Stimulated activated CD4-positive, alpha-beta T cell treated with anti-CD3 and anti-CD28 coated beads, Interleukin-4, amount 100 ng/mL, for 1 hour (primary cell): ENCODE results near the gene ANKRD62.
"Not testable (repeated sequence)": the region's sequence is repeated elsewhere in the genome, so short reads cannot be mapped to it uniquely, and the experiment has no call there.

Experiments
- DNase-seq: peaks from one replicate; pipeline ENCODE4 v3.0.0-alpha.2; 2020

Gene ANKRD62

DNA sequence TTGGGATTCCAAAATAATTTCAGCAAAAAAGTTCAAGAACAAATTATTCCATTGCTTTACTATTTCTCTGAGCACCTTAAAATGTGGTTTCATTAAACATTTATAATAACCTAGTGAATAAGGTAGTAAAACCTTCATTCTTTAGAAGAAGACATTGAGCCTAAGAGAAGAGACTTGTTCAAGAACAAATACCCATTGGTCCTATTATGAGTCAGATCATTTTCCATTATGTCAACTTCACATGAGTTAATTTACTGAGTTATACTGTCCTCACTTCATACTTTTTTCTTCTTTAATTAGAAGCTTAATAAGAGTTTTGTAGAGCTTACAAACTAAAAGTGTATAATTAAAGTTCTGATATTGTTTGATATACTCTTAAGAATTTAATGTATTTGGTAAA is 5.5 kb downstream of the ANKRD62 start:
- DNase-seq, result no peak

DNA sequence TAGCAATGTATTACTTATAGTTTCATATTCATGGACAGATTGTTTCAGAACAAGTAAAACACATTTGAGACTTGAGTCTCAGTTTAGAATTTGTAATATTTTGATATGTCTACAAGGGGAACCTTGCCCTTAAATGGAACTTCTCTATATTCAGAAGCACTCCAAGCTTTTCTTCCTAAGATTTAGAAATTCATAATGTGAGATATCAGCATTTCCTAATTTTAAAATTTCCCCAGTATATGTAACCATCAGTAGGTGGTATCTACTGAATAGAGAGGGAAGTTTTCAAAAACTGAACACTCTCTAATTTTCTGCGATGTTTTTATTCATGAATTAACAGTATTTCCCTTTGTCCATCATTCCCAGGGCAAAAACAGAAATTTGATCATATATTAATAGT is 7.6 kb downstream of the ANKRD62 start:
- no peak for DNase-seq

DNA sequence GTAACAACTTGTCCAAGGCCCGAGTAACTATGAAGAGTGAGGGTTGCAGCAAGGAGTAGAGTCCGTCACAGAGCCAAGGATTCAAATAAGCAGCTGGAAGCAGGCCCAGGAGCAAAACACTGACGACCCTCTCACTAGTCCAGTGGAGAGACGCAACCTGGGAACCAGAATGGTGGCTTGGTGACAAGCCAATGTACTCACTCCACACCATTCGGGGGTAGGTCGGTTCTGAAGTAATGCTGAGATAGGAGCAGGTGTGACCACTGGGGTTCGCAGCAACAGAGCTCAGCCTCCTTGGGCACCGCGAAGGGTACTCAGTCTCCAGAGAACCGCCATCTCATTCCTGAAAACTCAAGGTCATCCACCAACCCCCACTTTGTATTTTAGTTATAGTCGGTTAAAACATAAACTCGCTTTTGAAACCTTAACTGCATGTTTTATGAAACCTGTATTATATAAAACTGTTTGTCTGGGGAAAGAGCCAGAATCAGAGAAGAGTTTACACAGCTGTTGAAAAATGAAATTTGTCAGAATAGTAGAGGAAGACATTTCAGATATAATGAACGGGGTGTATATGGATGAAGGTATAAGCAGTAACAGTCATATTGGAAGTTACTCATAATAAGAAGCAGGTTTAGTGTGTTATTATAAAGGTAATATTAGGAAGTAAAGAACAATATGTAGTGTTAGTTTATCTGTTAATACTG is 8.6 kb downstream of the ANKRD62 start:
- DNase-seq, result no peak

DNA sequence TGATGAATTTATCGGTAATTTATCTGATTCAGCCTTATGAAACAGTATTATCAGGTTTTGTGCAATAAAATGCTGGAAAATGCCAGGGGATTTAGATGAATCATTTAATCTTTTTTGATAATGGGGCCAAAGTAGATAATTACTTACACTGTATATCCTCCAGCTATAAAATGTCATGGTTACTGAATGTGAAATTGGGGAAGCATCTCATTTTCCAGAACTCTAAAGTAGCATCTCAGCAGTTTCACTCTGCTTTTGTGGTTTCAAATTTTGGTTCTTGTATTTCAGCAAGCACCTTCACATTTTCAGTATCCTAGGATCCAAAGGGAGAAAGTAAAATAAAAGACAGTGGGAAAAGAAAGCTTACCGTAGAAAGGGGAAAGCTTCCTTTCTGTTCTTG is 12.8 kb downstream of the ANKRD62 start:
- DNase-seq, result no peak

DNA sequence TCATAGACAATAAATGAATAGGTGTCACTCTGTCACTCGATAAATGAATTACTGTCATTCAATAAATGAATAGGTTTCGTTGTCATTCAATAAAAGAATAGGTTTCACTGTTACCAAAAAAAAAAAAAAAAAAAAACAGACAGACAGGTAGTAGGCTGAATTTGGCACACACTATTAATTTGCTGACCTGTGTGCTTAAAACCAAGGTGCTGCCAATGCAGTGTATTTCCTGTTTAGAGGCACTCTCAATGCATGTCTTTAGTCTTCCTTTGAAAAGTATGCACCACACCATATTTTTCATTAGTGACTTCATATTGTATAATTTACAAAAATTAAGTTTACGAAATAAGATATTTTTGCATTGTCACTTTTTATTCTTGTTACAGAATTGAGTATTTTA is 16.2 kb downstream of the ANKRD62 start:
- DNase-seq, result no peak

DNA sequence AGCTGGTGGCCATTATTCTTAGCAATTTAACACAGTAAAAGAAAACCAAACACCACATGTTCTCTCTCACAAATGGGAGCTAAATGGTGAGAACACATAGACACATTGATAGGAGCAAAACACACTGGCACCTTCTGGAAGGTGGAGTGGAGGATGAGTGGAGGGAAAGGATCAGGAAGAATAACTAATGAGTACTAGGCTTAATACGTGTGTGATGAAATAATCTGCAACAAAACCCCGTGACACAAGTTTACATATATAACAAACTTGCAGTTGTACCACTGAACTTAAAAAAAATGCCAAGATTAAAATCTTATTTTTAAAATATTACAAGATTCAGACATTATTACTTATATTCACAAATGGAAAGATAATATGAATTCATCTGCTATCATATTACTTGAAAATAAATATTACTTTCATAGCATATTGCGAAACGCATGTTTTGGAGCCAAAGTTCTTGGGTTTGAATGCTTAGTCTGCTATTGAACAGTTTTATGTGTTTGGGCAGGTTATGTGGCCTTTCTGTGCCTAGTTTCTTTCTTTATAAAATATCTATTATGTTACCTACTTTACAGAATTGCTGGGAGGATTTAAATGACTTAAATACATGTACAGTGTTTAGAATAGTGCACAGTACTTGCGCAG is 20.5 kb downstream of the ANKRD62 start:
- no peak for DNase-seq

DNA sequence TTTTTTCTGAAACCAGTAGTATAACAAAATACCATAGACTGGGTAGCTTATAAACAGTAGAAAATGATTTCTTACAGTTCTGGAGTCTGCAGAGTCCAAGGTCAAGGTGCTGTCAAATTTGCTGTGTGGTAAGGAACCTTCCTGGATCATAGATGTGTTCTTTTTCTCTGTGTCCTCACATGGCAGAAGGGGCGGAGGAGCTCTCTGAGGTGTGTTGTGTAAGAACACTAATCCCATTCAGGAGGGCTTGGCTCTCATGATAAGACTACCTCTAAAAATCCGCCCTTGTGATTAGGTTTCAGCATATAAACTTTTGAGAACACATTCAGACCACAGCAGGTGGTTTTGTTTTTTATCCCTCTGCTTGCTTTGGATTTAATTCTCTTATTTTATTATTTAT is 25.7 kb downstream of the ANKRD62 start:
- DNase-seq, result no peak

DNA sequence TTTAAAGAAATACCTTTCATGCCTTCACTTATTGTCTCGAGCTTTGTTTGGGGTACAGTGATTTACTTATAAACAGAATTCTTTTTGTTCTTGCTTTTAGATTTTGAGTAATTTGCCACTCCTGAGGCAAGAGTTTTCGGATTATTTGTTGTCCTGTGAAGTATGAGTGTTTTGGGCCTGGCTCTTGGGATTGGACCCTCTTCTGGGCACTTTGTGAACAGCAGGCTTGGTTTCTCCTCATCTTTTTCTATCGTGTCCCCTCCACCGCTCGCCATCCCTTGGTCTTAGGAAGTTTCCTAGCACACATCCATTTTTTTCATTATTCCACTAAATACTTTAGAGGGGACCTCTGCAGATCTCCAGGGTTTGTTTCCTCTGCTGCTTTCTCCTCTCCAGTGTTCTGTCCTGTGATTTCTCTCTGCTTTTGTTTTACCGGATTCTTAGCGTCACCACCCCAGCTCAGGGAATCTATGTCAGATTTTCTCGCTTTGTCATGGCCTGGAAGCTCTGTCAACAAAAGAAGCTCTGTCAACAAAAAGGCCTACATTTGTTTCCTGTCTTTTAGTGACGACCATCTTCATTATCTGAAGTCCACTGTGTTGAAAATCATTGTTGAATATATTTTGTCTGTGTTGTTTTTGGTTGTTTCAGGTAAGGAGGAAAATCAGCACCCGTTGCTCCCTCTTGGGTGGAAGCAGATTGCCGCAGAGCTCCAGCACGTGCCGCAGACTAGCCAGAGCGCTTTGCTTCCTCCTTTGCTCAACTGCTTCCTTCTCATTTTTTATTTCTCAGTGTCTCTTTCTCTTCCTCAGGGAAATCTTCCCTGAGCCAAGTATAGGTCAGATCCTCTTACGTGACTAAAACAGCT is 27.8 kb downstream of the ANKRD62 start:
- DNase-seq, result no peak

DNA sequence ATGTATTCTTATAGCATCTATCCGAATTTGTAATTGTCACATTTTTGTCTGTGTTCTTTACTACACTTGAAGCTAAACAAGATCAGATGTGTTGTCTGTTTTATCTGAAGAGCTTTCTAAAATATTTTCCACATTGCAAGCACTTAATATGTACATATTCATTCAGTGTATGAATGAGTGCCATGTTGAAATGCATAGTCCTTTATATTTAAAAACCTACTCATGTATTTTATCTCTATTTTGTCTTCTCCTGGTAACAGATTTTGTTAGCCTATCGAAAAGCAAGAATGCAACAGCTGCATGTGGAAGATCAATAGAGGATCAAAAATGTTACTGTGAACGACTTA is 28.4 kb downstream of the ANKRD62 start:
- DNase-seq, result not testable (repeated sequence)

DNA sequence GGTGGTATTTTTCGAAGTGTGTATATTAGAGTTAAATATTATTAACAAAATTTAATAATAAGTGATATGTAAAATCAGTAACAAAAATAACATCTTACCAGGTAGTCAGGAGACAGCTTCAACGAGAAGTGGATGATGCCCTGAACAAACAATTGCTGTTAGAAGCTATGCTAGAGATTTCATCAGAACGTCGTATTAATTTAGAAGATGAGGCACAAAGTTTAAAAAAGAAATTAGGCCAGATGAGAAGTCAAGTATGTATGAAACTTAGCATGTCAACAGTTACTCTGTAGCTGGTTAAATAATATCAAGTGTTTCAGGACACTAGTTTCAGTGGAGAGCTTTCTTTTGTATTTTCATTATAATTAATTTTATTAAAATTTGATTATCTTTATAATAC is 34.0 kb downstream of the ANKRD62 start:
- DNase-seq, result not testable (repeated sequence)

DNA sequence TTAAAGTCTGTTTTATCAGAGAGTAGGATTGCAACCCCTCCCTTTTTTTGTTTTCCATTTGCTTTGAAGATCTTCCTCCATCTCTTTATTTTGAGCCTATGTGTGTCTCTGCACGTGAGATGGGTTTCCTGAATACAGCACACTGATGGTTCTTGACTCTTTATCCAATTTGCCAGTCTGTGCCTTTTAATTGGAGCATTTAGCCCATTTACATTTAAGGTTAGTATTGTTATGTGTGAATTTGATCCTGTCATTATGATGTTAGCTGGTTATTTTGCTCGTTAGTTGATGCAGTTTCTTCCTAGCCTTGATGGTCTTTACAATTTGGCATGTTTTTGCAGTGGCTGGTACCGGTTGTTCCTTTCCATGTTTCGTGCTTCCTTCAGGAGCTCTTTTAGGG is 45.2 kb downstream of the ANKRD62 start:
- DNase-seq, result not testable (repeated sequence)

DNA sequence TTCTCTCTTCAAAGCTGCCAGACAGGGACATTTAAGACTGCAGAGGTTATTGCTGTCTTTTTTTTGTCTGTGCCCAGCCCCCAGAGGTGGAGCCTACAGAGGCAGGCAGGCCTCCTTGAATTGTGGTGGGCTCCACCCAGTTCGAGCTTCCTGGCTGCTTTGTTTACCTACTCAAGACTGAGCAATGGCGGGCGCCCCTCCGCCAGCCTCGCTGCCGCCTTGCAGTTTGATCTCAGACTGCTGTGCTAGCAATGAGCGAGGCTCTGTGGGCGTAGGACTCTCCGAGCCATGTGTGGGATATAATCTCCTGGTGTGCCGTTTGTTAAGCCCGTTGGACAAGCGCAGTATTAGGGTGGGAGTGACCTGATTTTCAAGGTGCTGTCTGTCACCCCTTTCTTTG is 47.2 kb downstream of the ANKRD62 start:
- DNase-seq, result not testable (repeated sequence)

DNA sequence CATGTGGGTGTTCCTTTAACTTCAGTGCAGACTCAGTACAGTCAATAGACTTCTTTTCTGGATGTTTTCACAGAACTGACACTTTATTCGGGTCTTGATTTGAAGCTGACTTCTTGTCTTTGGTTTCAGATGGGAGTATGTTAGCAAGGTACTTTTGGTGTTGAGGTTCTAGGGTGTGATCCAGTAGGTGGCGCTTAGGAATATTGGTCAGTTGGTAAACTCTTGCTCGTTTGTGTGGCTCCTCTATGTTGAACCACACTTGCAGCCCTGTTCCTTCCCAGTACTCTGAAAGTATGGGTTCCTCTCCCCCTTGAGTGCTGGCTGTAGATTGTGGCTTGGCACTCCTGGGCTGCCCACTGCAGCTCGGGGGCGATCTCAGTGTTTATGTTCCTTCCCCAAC is 48.1 kb downstream of the ANKRD62 start:
- not testable (repeated sequence) for DNase-seq

DNA sequence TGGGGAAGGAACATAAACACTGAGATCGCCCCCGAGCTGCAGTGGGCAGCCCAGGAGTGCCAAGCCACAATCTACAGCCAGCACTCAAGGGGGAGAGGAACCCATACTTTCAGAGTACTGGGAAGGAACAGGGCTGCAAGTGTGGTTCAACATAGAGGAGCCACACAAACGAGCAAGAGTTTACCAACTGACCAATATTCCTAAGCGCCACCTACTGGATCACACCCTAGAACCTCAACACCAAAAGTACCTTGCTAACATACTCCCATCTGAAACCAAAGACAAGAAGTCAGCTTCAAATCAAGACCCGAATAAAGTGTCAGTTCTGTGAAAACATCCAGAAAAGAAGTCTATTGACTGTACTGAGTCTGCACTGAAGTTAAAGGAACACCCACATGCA is 55.8 kb downstream of the ANKRD62 start:
- DNase-seq, result not testable (repeated sequence)

DNA sequence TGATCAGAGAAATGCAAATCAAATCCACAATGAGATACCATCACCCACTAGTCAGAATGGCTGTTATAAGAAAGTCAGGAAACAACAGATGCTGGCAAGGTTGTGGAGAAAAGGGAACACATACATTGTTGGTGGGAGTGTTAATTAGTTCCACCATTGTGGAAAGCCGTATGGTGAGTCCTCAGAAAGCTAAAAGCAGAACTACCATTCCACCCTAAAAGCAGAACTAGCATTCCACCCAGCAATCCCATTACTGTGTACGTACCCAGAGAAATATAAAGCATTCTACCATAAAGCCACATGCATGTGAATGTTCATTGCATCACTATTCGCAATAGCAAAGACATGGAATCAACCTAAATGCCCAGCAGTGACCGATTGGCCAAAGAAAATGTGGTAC is 60.7 kb downstream of the ANKRD62 start:
- no peak for DNase-seq

DNA sequence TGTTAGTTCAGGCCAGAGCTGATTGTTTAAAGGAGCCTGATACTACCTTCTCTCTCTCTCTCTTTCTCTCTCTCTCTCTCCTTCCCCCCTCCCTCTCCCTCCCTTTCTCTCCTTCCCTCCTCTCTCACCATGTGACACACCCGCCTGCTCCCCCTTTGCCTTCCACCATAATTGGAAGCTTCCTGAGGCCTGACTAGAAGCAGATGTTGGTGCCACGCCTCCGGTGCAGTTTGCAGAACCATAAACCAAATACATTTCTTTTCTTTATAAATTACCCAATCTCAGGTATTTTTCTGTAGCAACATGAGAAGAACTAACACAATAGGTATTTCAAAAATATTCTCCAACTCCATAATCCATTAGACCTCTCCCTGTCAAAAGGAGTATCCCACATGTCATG is 62.4 kb downstream of the ANKRD62 start:
- DNase-seq, result no peak

DNA sequence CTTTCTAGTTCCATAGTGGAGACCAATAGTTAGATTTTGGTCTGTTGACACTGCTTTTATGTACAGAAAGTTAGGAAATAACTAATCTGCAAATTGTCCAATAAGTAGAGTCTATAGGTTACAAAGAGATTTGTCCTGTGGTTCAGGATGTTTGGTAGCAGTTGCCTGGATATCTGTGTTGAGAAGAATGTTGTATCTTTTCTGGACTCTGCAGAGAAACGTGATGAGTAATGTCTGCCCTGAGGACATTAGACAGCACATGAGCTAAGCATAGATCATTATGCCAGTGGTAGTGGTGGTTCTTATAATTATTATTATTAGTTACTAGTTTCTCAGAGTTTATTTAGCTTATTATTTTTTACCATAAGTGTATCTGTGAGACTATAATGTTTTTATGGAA is 65.8 kb downstream of the ANKRD62 start:
- no peak for DNase-seq

DNA sequence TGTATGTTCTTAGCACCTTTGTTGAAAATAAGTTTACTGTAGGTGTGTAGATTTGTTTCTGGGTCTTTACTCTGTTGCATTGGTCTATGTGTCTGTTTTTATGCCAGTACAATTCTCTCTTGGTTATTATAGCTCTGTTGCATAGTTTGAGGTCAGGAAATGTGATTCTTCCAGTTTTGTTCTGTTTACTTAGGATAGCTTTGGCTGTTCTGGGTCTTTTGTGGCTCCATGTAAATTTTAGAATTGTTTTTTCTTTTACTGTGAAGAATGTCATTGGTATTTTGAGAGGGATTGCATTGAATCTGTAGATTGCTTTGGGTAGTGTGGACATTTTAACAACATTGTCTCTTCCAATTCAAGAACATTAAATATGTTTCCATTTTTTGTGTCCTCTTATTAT is 69.1 kb downstream of the ANKRD62 start:
- DNase-seq, result no peak

DNA sequence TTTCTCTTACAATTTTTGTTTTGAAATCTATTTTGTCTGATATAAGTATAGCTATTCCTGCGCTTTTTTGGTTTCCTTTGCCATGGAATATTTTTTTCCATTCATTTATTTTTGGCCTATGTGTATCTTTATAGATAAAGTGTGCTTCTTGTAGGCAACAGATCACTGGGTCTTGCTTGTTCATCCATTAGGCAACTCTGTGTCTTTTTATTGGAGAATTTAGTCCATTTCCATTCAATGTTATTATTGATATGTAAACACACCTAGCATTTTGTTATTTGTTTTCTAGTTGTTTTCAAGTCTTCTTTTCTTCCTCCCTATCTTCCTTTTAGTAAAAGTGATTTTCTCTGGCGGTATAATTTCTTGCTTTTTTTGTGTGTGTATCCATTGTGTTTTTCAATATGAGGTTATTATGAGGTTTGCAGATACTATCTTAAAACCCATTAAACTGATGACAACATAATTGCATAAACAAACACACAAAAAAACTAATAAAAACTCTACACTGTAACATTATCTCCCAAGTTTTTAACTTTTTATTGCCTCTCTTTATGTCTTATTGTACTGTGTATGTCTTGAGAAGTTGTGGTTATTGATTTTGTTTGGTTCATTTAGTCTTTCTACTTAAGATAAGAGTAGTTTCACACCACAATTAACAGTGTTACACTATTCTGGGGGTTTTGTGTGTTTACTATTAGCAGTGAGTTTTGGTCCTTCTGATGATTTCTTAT is 71.6 kb downstream of the ANKRD62 start:
- no peak for DNase-seq
